ENCODE results near the gene CSE1L.
"Not testable (repeated sequence)": the region's sequence is repeated elsewhere in the genome, so short reads cannot be mapped to it uniquely, and the experiment has no call there.

Gene CSE1L

GRCh38 chr20:49006446-49006980 is 39.6 kb upstream of the CSE1L start:
- CTCF ChIA-PET = interaction anchor here (0.6 kb wide), 1 partner anchor 82 kb away, joined by 4 read pairs; no protein-coding TSS in a partner anchor
- no peak for TF ChIP-seq CTBP1 (IDR thresholded peaks at IDR 0.05; ENCODE audit: borderline replicate concordance)
- TF ChIP-seq HDGF (IDR thresholded peaks at IDR 0.05; ENCODE audit: borderline replicate concordance) = no peak
- TF ChIP-seq L3MBTL2 (conservative IDR thresholded peaks at IDR 0.05) = no peak
- TF ChIP-seq NFRKB (IDR thresholded peaks at IDR 0.05) = no peak
- no peak for TF ChIP-seq FOXK2 (IDR thresholded peaks at IDR 0.05)
- no peak for TF ChIP-seq TARDBP (IDR thresholded peaks at IDR 0.05)
- POLR2A ChIA-PET = no interaction called here
- DNase-seq (ENCODE audit: extremely low spot score) = no peak

- ChIA-PET POLR2A (no interaction called here), CTCF (interaction anchor here (0.6 kb wide), 1 partner anchor 14 kb away, joined by 3 read pairs; no protein-coding TSS in a partner anchor)
- TF ChIP-seq CTBP1 (IDR thresholded peaks at IDR 0.05; ENCODE audit: borderline replicate concordance) (no peak), SUZ12 (IDR thresholded peaks at IDR 0.05) (no peak)
- no peak for DNase-seq (ENCODE audit: extremely low spot score)
Measured at GRCh38 chr20:49009899-49010631, 36.0 kb upstream of the CSE1L start.

GRCh38 chr20:49024220-49024619 is 21.9 kb upstream of the CSE1L start:
- CTCF ChIA-PET = no interaction called here
- POLR2A ChIA-PET = no interaction called here
- TF ChIP-seq FOXK2 (IDR thresholded peaks at IDR 0.05) = no peak
- no peak for TF ChIP-seq ZNF384 (IDR thresholded peaks at IDR 0.05)
- TF ChIP-seq FOXM1 (IDR thresholded peaks at IDR 0.05; ENCODE audit: borderline replicate concordance) = no peak
- TF ChIP-seq CTBP1 (IDR thresholded peaks at IDR 0.05; ENCODE audit: borderline replicate concordance) = no peak
- no peak for TF ChIP-seq HDGF (IDR thresholded peaks at IDR 0.05; ENCODE audit: borderline replicate concordance)
- TF ChIP-seq TARDBP (IDR thresholded peaks at IDR 0.05) = no peak
- TF ChIP-seq FOXA1 (IDR thresholded peaks at IDR 0.05) = no peak
- no peak for TF ChIP-seq ARNT (IDR thresholded peaks at IDR 0.05)
- no peak for TF ChIP-seq LEF1 (IDR thresholded peaks at IDR 0.05; ENCODE audit: borderline replicate concordance)
- no peak for TF ChIP-seq ELF4 (IDR thresholded peaks at IDR 0.05)
- no peak for TF ChIP-seq BHLHE40 (IDR thresholded peaks at IDR 0.05; ENCODE audit: borderline replicate concordance)
- no peak for TF ChIP-seq SP1 (IDR thresholded peaks at IDR 0.05)
- TF ChIP-seq NFRKB (IDR thresholded peaks at IDR 0.05) = no peak
- TF ChIP-seq L3MBTL2 (conservative IDR thresholded peaks at IDR 0.05) = no peak
- no peak for TF ChIP-seq SUZ12 (IDR thresholded peaks at IDR 0.05)
- TF ChIP-seq PKNOX1 (IDR thresholded peaks at IDR 0.05) = no peak
- DNase-seq (ENCODE audit: extremely low spot score) = no peak

GRCh38 chr20:49028177-49028576 is 17.9 kb upstream of the CSE1L start:
- CTCF ChIA-PET = not testable (repeated sequence)
- POLR2A ChIA-PET = interaction anchor here (2.3 kb wide), 1 partner anchor 18 kb away, joined by 15 read pairs; the partner anchor contains the start of gene CSE1L

GRCh38 chr20:49028684-49029083 is 17.4 kb upstream of the CSE1L start:
- peak; percentile 27 for DNase-seq (ENCODE audit: extremely low spot score)
- ChIA-PET POLR2A (interaction anchor here (2.3 kb wide), 1 partner anchor 17 kb away, joined by 15 read pairs; the partner anchor contains the start of gene CSE1L), CTCF (interaction anchor here (0.7 kb wide), 1 partner anchor 196 kb away, joined by 3 read pairs; no protein-coding TSS in a partner anchor)
- TF ChIP-seq LEF1 (IDR thresholded peaks at IDR 0.05; ENCODE audit: borderline replicate concordance) (no peak), FOXK2 (IDR thresholded peaks at IDR 0.05) (no peak), ELF4 (IDR thresholded peaks at IDR 0.05) (no peak), ARNT (IDR thresholded peaks at IDR 0.05) (no peak), CTBP1 (IDR thresholded peaks at IDR 0.05; ENCODE audit: borderline replicate concordance) (no peak), SP1 (IDR thresholded peaks at IDR 0.05) (no peak), ZNF384 (IDR thresholded peaks at IDR 0.05) (no peak), TARDBP (IDR thresholded peaks at IDR 0.05) (no peak), NFRKB (IDR thresholded peaks at IDR 0.05) (no peak), SUZ12 (IDR thresholded peaks at IDR 0.05) (no peak), PKNOX1 (IDR thresholded peaks at IDR 0.05) (no peak), FOXA1 (IDR thresholded peaks at IDR 0.05) (no peak), L3MBTL2 (conservative IDR thresholded peaks at IDR 0.05) (no peak), HDGF (IDR thresholded peaks at IDR 0.05; ENCODE audit: borderline replicate concordance) (no peak), FOXM1 (IDR thresholded peaks at IDR 0.05; ENCODE audit: borderline replicate concordance) (no peak), BHLHE40 (IDR thresholded peaks at IDR 0.05; ENCODE audit: borderline replicate concordance) (no peak)

More at GRCh38 chr20:49028177-49028576, 17.9 kb upstream of the CSE1L start:
- DNase-seq (ENCODE audit: extremely low spot score) = not testable (repeated sequence)

GRCh38 chr20:49029203-49029602 is 16.9 kb upstream of the CSE1L start:
- DNase-seq (ENCODE audit: extremely low spot score) = no peak
- ChIA-PET POLR2A (interaction anchor here (2.3 kb wide), 1 partner anchor 17 kb away, joined by 15 read pairs; the partner anchor contains the start of gene CSE1L), CTCF (interaction anchor here (0.7 kb wide), 1 partner anchor 196 kb away, joined by 3 read pairs; no protein-coding TSS in a partner anchor)
- TF ChIP-seq ZNF384 (IDR thresholded peaks at IDR 0.05) (no peak), SUZ12 (IDR thresholded peaks at IDR 0.05) (no peak), SP1 (IDR thresholded peaks at IDR 0.05) (no peak), ARNT (IDR thresholded peaks at IDR 0.05) (no peak), TARDBP (IDR thresholded peaks at IDR 0.05) (no peak), HDGF (IDR thresholded peaks at IDR 0.05; ENCODE audit: borderline replicate concordance) (no peak), FOXK2 (IDR thresholded peaks at IDR 0.05) (no peak), ELF4 (IDR thresholded peaks at IDR 0.05) (no peak), FOXA1 (IDR thresholded peaks at IDR 0.05) (no peak)

All from HEK293T (cell line).